ENCODE results near the gene MYRIP.

DNA sequence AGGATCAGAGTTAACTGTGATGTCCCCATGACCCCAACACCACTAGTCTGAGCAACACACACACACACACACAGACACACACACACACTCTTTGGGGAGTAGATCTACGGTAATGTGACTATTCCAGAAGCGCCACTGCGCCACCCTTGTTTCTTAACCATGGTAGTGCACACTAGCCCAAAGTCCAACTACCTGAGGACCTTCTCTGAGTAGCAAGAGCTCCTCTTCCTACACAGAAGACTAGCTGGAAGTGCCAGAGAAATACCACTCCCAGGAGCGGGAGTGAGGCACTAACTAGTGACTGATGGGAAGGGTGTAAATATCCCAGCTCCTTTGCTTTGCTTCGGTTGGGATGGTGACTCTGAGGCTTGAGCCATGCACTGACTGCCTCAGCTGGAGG, 404.1 kb downstream of the MYRIP start:
- TF ChIP-seq FOXA1 (IDR thresholded peaks at IDR 0.05) (no peak), SUZ12 (IDR thresholded peaks at IDR 0.05) (no peak), LEF1 (IDR thresholded peaks at IDR 0.05; ENCODE audit: borderline replicate concordance) (no peak), FOXM1 (IDR thresholded peaks at IDR 0.05; ENCODE audit: borderline replicate concordance) (no peak), ZNF384 (IDR thresholded peaks at IDR 0.05) (no peak)
